Smooth muscle cell (in vitro differentiated cells): ENCODE data around the gene KLHL5. TPM values are rescaled to one million over a fixed set of nuclear protein-coding genes. Genes with fewer than 3 reads are reported as not detected.

ENCODE experiments used
- DNase-seq: peaks from one replicate; lab custom pipeline; 2025; ENCODE audit not compliant: unreplicated experiment; lab: John Stamatoyannopoulos, UW
- H2AFZ ChIP-seq: fragments of 200-600 bp; sonication (generic); 2 replicates; pipeline ENCODE4 v1.6.0; 2016; ENCODE audit warnings: antibody characterized with exemption, low read depth, mild to moderate bottlenecking
- H3F3A ChIP-seq: fragments of 200-600 bp; sonication (generic); 2 replicates; pipeline ENCODE4 v1.6.0; 2017; ENCODE audit warnings: antibody characterized with exemption, low read depth
- H3K27ac ChIP-seq: fragments of 200-600 bp; sonication (generic); 2 replicates; pipeline ENCODE4 v1.5.1; 2016; ENCODE audit warnings: low read depth, mild to moderate bottlenecking
- H3K27me3 ChIP-seq: fragments of 200-600 bp; sonication (generic); 2 replicates; pipeline ENCODE4 v1.6.1; 2016; ENCODE audit warnings: low read depth, mild to moderate bottlenecking
- H3K36me3 ChIP-seq: fragments of 200-600 bp; sonication (generic); 2 replicates; pipeline ENCODE4 v1.5.1; 2016; ENCODE audit warnings: low read depth
- H3K4me1 ChIP-seq: fragments of 200-600 bp; sonication (generic); 2 replicates; pipeline ENCODE4 v1.5.1; 2016; ENCODE audit warnings: low read depth
- H3K4me2 ChIP-seq: fragments of 200-600 bp; sonication (generic); 2 replicates; pipeline ENCODE4 v1.6.0; 2016; ENCODE audit warnings: mild to moderate bottlenecking
- H3K4me3 ChIP-seq: fragments of 200-600 bp; sonication (generic); 2 replicates; pipeline ENCODE4 v1.5.1; 2016; ENCODE audit warnings: mild to moderate bottlenecking
- H3K79me2 ChIP-seq: fragments of 200-600 bp; sonication (generic); 2 replicates; pipeline ENCODE4 v1.6.0; 2016; ENCODE audit warnings: low read depth, mild to moderate bottlenecking
- H3K9ac ChIP-seq: fragments of 200-600 bp; sonication (generic); 2 replicates; pipeline ENCODE4 v1.6.0; 2016; ENCODE audit warnings: low read depth
- H3K9me3 ChIP-seq: fragments of 200-600 bp; sonication (generic); replicated peaks from 2 replicates; pipeline ENCODE4 v1.5.1; 2016; ENCODE audit warnings: low read depth
- H4K20me1 ChIP-seq: fragments of 200-600 bp; sonication (generic); 2 replicates; pipeline ENCODE4 v1.6.0; 2016; ENCODE audit warnings: low read depth
- WGBS: methylation state at CpG from one replicate; pipeline ENCODE4 v1.1.7; 2016; ENCODE audit warnings: low lambda C conversion rate; 5-methylcytosine and 5-hydroxymethylcytosine counted together
- polyA plus RNA-seq: library from polyadenylated mRNA; unstranded; fragments of >200 nt; fragmentation: Nextera tagmentation; extraction: Ambion mirVana; gene quantifications from 2 replicates; pipeline ENCODE4 v1.2.1, GENCODE V29; 2016
- total RNA-seq: library from RNA; depleted of rRNA; stranded (reverse); fragments of >200 nt; gene quantifications from 2 replicates; pipeline ENCODE4 v1.2.3, GENCODE V29; 2014
- TF ChIP-seq, protein P1 (sequence below): fragments of 200-600 bp; sonication (generic); IDR thresholded peaks from 2 replicates; pipeline ENCODE4 v1.5.1; 2017; ENCODE audit warnings: borderline replicate concordance, mild to moderate bottlenecking, antibody characterized with exemption; ENCODE audit not compliant: insufficient read depth, poor library complexity, severe bottlenecking

The KLHL5 gene
- total and polyA plus RNA-seq, 2 experiments from 2014 or later, result 31.9 to 34.7 TPM

- Histone ChIP-seq H3K79me2 (no peaks in the 10 kb centered on the region), H3K4me3 (no peak overlapping the region), H3K4me1 (no peaks in the 10 kb centered on the region), H3K27me3 (no peaks in the 10 kb centered on the region), H3K9me3 (no peaks in the 10 kb centered on the region), H3K9ac (no peak overlapping the region), H4K20me1 (no peaks in the 10 kb centered on the region), H2AFZ (no peak overlapping the region), H3F3A (no peaks in the 10 kb centered on the region), H3K27ac (no peak overlapping the region), H3K36me3 (no peaks in the 10 kb centered on the region), H3K4me2 (no peak overlapping the region)
- no peak for DNase-seq
- TF ChIP-seq, protein P1, sequence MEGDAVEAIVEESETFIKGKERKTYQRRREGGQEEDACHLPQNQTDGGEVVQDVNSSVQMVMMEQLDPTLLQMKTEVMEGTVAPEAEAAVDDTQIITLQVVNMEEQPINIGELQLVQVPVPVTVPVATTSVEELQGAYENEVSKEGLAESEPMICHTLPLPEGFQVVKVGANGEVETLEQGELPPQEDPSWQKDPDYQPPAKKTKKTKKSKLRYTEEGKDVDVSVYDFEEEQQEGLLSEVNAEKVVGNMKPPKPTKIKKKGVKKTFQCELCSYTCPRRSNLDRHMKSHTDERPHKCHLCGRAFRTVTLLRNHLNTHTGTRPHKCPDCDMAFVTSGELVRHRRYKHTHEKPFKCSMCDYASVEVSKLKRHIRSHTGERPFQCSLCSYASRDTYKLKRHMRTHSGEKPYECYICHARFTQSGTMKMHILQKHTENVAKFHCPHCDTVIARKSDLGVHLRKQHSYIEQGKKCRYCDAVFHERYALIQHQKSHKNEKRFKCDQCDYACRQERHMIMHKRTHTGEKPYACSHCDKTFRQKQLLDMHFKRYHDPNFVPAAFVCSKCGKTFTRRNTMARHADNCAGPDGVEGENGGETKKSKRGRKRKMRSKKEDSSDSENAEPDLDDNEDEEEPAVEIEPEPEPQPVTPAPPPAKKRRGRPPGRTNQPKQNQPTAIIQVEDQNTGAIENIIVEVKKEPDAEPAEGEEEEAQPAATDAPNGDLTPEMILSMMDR, result no peak
- 95% methylated on average over 7 of the region's 7 CpGs for WGBS
Measured at GRCh38 chr4:39166669-39167068, 104.6 kb downstream of the KLHL5 start.

DNA sequence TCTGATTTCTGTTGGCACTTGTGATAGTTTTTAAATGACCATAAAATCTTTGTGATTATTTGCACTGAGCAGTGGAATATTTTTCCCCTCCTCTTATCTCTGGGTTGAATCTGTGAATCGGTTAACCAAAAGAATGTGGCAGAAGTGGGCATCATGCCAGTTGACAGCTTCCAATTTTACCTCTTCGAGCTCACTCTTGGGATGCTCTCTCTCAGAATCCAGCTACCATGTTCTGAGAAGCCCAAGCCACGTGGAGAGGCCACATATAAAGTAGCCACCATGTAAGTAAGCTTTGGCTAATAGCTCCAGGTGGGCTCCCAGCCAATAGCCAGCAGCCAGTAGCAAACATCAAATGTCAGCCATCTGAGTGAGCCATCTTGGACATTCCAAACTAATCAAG lies 107.4 kb downstream of the KLHL5 start:
- H2AFZ ChIP-seq, result no peak overlapping the region
- H3K36me3 ChIP-seq, result no peaks in the 10 kb centered on the region
- no peaks in the 10 kb centered on the region for H3K4me1 ChIP-seq
- H3K4me3 ChIP-seq, result no peak overlapping the region
- no peaks in the 10 kb centered on the region for H4K20me1 ChIP-seq
- no peak overlapping the region for H3K9ac ChIP-seq
- no peak overlapping the region for H3K4me2 ChIP-seq
- H3K27me3 ChIP-seq, result peaks cover 3% of the 10 kb centered on the region
- H3K9me3 ChIP-seq, result no peaks in the 10 kb centered on the region
- DNase-seq, result no peak
- TF ChIP-seq, protein P1, result no peak
- no peaks in the 10 kb centered on the region for H3F3A ChIP-seq
- H3K79me2 ChIP-seq, result no peaks in the 10 kb centered on the region
- 81% methylated on average over 3 of the region's 3 CpGs for WGBS
- no peak overlapping the region for H3K27ac ChIP-seq

GRCh38 chr4:39170301-39170700 lies 108.3 kb downstream of the KLHL5 start:
- WGBS, result 96% methylated on average over 12 of the region's 12 CpGs
- Histone ChIP-seq H3K27ac (no peak overlapping the region), H3K9ac (no peak overlapping the region), H2AFZ (no peak overlapping the region), H3K79me2 (no peaks in the 10 kb centered on the region), H3F3A (no peaks in the 10 kb centered on the region), H3K9me3 (no peaks in the 10 kb centered on the region), H3K27me3 (peaks cover 11% of the 10 kb centered on the region), H3K4me3 (no peak overlapping the region), H3K36me3 (no peaks in the 10 kb centered on the region), H3K4me2 (no peak overlapping the region), H4K20me1 (no peaks in the 10 kb centered on the region), H3K4me1 (no peaks in the 10 kb centered on the region)
- no peak for DNase-seq
- TF ChIP-seq, protein P1, result no peak

Other genes starting within 250 kb of the KLHL5 start
- 4.4 and 8.9 TPM in 2 replicates for gene TLR6, start 205.4 kb upstream of the KLHL5 start, total RNA-seq
- 0.17 and 0.89 TPM in 2 replicates for gene TLR6, start 205.4 kb upstream of the KLHL5 start, polyA plus RNA-seq
- gene FAM114A1, start 194.4 kb upstream of the KLHL5 start, total RNA-seq, result 226 and 363 TPM in 2 replicates
- gene FAM114A1, start 194.4 kb upstream of the KLHL5 start, polyA plus RNA-seq, result 207 and 213 TPM in 2 replicates
- gene TMEM156, start 29.8 kb upstream of the KLHL5 start, total RNA-seq, result 0.04 TPM in 1 of 2 replicates, not detected in the other
- gene TMEM156, start 29.8 kb upstream of the KLHL5 start, polyA plus RNA-seq, result 0.71 TPM in 1 of 2 replicates, not detected in the other
- gene WDR19, start 120.3 kb downstream of the KLHL5 start, total RNA-seq, result 33.5 and 38.5 TPM in 2 replicates
- gene WDR19, start 120.3 kb downstream of the KLHL5 start, polyA plus RNA-seq, result 13.5 and 14.0 TPM in 2 replicates